Testis (tissue), 2 donors: Measurements from ENCODE around the gene EVI2B.
"Not testable (repeated sequence)": the region's sequence is repeated elsewhere in the genome, so short reads cannot be mapped to it uniquely, and the experiment has no call there.

Source experiments
- POLR2A ChIP-seq: fragments of 450-650 bp; IDR thresholded peaks from one replicate; pipeline ENCODE4 v1.6.1; 2017; ENCODE audit warnings: antibody characterized with exemption, mild to moderate bottlenecking, moderate library complexity
- TF ChIP-seq, protein P1 (sequence below), 3 experiments: fragments of 450-650 bp in 2 of 3; fragments of 200-600 bp in 1 of 3; sonication (generic) in 1 of 3; IDR thresholded peaks; one replicate each; pipeline ENCODE4 v1.5.1; 2016 to 2019; ENCODE audit warnings: antibody characterized with exemption in 3 of 3, mild to moderate bottlenecking in 2 of 3, moderate library complexity in 1 of 3

DNA sequence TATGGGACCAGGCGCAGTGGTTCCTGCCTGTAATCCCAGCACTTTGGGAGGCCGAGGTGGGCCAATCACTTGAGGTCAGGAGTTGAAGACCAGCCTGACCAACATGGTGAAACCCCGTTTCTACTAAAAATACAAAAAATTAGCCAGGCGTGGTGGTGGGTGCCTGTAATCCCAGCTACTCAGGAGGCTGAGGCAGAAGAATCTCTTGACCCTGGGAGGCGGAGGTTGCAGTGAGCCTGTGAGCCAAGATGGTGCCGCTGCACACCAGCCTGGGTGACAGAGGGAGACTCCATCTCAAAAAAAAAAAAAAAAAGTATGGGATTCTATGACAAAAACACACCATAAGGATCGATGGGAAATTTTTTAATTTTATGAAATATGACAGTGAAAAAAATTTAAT, 1.6 kb downstream of the EVI2B start:
- TF ChIP-seq, protein P1, sequence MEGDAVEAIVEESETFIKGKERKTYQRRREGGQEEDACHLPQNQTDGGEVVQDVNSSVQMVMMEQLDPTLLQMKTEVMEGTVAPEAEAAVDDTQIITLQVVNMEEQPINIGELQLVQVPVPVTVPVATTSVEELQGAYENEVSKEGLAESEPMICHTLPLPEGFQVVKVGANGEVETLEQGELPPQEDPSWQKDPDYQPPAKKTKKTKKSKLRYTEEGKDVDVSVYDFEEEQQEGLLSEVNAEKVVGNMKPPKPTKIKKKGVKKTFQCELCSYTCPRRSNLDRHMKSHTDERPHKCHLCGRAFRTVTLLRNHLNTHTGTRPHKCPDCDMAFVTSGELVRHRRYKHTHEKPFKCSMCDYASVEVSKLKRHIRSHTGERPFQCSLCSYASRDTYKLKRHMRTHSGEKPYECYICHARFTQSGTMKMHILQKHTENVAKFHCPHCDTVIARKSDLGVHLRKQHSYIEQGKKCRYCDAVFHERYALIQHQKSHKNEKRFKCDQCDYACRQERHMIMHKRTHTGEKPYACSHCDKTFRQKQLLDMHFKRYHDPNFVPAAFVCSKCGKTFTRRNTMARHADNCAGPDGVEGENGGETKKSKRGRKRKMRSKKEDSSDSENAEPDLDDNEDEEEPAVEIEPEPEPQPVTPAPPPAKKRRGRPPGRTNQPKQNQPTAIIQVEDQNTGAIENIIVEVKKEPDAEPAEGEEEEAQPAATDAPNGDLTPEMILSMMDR (IDR thresholded peaks at IDR 0.05) = not testable (repeated sequence)
- TF ChIP-seq POLR2A = not testable (repeated sequence)
